Small intestine (tissue), 7 donors: ENCODE measurements around the gene RCBTB2. TPM values are rescaled to one million over a fixed set of nuclear protein-coding genes. Genes with fewer than 3 reads are reported as not detected.

Source experiments
- DNase-seq, 2 donors: peaks; one replicate each; pipeline versions ENCODE4 v3.0.0 to v3.0.0-alpha.2; 2013
- FAIRE-seq: peaks from 2 replicates; lab custom pipeline; 2012; peaks lifted over from hg19 to GRCh38; lab: Jason Lieb, UNC
- H3K27ac ChIP-seq, 3 donors: one replicate each; pipeline ENCODE4 v1.5.1; 2013; ENCODE audit warnings: low read length in 2 of 3, mild to moderate bottlenecking in 2 of 3, control low read depth in 1 of 3, inconsistent platforms in 1 of 3, low read depth in 1 of 3, moderate library complexity in 1 of 3
- H3K27me3 ChIP-seq, 3 donors: one replicate each; pipeline ENCODE4 v1.6.1; 2013; ENCODE audit warnings: low read length in 3 of 3, inconsistent platforms in 1 of 3; ENCODE audit not compliant: control insufficient read depth in 3 of 3, insufficient read depth in 3 of 3
- H3K36me3 ChIP-seq, 3 donors: one replicate each; pipeline ENCODE4 v1.6.1; 2013; ENCODE audit warnings: low read length in 3 of 3, inconsistent platforms in 1 of 3, low read depth in 1 of 3, mild to moderate bottlenecking in 1 of 3, moderate library complexity in 1 of 3; ENCODE audit not compliant: control insufficient read depth in 3 of 3, insufficient read depth in 2 of 3
- H3K4me1 ChIP-seq, 3 donors: one replicate each; pipeline ENCODE4 v1.6.1; 2013; ENCODE audit warnings: low read length in 2 of 3, inconsistent platforms in 1 of 3, low read depth in 1 of 3, mild to moderate bottlenecking in 1 of 3, moderate library complexity in 1 of 3; ENCODE audit not compliant: control insufficient read depth in 3 of 3, insufficient read depth in 2 of 3
- H3K4me3 ChIP-seq, 3 donors: one replicate each; pipeline ENCODE4 v1.5.1; 2013; ENCODE audit warnings: low read length in 3 of 3, control low read depth in 1 of 3, inconsistent platforms in 1 of 3, low read depth in 1 of 3, mild to moderate bottlenecking in 1 of 3, moderate library complexity in 1 of 3
- H3K9me3 ChIP-seq, 2 donors: one replicate each; pipeline ENCODE4 v1.6.1; 2013; ENCODE audit warnings: low read depth in 1 of 2, low read length in 1 of 2; ENCODE audit not compliant: control insufficient read depth in 2 of 2, insufficient read depth in 1 of 2
- WGBS, 3 donors: extraction: QIAGEN DNeasy Blood & Tissue Kit; methylation state at CpG; one replicate each; pipeline ENCODE4 v1.1.7; 2013; 5-methylcytosine and 5-hydroxymethylcytosine counted together
- polyA plus RNA-seq, 4 donors: library from polyadenylated mRNA; stranded (reverse) in 3 of 4; unstranded in 1 of 4; fragments of 200-250 nt in 3 of 4; fragments of 120-200 nt in 1 of 4; gene quantifications; one replicate each; pipeline versions ENCODE4 v1.2.1 to v1.2.3, GENCODE V29; 2013
- donor health status: healthy with polysubstance abuse.
- donor health status: control.
- donor health status: control.
- donor health status: Bipolar disorder and iron deficiency.
- donor health status: healthy.

Gene RCBTB2
- polyA plus RNA-seq, 4 donors = 3.1 to 10.3 (median 6.2) TPM

DNA sequence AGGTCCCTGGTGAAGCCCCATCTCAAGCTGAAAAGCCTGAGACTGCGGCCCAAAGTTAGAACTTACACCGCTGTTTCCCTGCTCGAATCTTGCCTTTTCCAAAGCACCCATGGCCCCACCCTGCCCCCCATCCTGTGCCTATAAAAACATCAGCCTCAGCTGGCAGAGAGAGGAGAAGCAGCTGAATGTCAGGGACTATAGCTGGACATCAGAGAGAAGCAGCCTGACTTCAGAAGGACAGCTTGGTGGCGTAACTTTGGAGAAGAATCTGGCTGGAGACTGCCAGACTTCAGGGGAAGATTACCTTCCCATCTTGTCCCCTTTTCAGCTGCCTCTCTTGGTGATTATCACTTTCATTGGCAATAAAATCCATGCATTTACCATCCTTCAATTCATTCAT lies 9.3 kb upstream of the RCBTB2 start:
- FAIRE-seq = no peak
- DNase-seq = peak in 1 of 2 donors; percentile 2
- Histone ChIP-seq H3K27me3 (no peaks in the 10 kb centered on the region), H3K4me1 (peaks cover 0 to 7% (median 0%) of the 10 kb centered on the region in 3 donors), H3K36me3 (no peaks in the 10 kb centered on the region), H3K4me3 (no peak overlapping the region), H3K27ac (peak overlapping the region in 1 of 3 donors; percentile 41), H3K9me3 (no peaks in the 10 kb centered on the region)
- WGBS, 3 donors = 90 to 91% (median 91%) methylated on average over 4 of the region's 4 CpGs

DNA sequence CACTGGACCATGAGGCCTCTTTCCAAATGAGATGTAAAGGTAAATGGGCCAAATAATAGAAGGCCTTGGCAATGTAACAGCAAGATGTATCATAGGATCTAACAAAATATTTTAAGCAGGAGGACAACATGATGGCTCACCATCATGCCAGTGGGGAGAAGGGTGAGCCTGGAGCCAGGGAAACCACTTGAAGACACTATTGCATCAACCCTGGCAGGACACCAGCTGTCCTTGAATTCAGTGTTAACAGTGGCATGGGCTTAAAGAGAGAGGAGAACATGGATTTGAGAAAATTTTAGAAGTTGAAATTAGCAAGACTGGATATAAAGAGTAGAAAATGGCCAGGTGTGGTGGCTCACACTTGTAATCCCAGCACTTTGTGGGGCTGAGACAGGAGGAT lies 6.7 kb upstream of the RCBTB2 start:
- H3K27me3 ChIP-seq = no peaks in the 10 kb centered on the region
- no peak for FAIRE-seq

DNA sequence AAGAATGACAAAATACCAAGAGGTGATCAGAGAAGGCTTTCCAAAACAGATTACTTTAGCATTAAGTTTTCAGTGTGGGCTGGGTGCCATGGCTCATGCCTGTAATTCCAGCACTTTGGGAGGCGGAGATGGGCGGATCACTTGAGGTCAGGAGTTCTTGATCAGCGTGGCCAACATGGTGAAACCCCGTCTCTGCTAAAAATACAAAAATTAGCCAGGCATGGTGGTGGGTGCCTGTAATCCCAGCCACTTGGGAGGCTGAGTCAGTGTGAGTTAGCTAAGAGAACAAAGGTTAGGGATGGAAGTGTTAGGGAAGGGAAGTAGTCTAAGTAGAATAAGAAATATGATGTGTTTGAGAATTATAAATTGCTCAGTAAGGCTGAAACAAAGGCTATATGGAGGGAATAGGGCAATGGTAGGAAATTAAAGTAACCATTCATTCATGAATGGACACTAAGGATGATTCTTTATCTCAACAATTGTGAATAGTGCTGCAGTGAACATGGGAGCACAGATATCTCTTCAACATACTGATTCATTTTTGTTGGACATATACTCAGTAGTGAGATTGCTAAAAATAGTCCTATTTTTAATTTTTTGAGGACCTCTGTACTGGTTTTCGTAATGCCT lies 3.9 kb upstream of the RCBTB2 start:
- WGBS, 3 donors = 90 to 95% (median 93%) methylated on average over 5 of the region's 5 CpGs
- H3K36me3 ChIP-seq = no peaks in the 10 kb centered on the region

More for the DNA sequence above, 6.7 kb upstream of the RCBTB2 start:
- Histone ChIP-seq H3K27ac (no peak overlapping the region), H3K9me3 (no peaks in the 10 kb centered on the region), H3K36me3 (no peaks in the 10 kb centered on the region), H3K4me3 (no peak overlapping the region), H3K4me1 (peaks cover 0 to 7% (median 0%) of the 10 kb centered on the region in 3 donors)
- no peak for DNase-seq

DNA sequence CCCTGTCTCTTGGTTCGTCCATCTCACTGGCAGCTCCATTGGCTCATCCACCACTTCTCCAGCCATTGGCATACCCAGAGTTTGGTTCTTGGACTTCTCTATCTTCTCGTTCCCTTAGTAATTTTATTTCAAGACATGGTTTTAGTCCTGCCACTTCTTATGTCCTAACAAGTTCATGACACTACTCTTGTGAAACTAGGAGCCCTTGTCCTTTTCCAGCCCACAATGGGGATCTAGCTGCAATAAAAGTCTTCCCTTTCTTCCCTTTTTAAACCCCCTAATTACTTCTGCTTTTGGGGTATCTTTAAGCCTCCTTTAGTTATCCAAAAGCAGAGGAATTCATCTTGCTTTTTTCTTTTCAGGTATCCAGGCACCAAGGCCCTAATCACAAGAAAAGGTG lies 2.9 kb upstream of the RCBTB2 start:
- Histone ChIP-seq H3K4me1 (peaks cover 0 to 3% (median 3%) of the 10 kb centered on the region in 3 donors), H3K27ac (no peak overlapping the region), H3K36me3 (no peaks in the 10 kb centered on the region), H3K27me3 (no peaks in the 10 kb centered on the region), H3K4me3 (no peak overlapping the region), H3K9me3 (no peaks in the 10 kb centered on the region)
- 90 to 100% (median 91%) methylated on average over 2 of the region's 2 CpGs for WGBS, 3 donors
- no peak for DNase-seq
- no peak for FAIRE-seq

More for the DNA sequence above, 3.9 kb upstream of the RCBTB2 start:
- Histone ChIP-seq H3K9me3 (no peaks in the 10 kb centered on the region), H3K27ac (no peak overlapping the region), H3K4me1 (no peaks in the 10 kb centered on the region), H3K4me3 (no peak overlapping the region), H3K27me3 (no peaks in the 10 kb centered on the region)
- FAIRE-seq (no peak), DNase-seq (no peak)

DNA sequence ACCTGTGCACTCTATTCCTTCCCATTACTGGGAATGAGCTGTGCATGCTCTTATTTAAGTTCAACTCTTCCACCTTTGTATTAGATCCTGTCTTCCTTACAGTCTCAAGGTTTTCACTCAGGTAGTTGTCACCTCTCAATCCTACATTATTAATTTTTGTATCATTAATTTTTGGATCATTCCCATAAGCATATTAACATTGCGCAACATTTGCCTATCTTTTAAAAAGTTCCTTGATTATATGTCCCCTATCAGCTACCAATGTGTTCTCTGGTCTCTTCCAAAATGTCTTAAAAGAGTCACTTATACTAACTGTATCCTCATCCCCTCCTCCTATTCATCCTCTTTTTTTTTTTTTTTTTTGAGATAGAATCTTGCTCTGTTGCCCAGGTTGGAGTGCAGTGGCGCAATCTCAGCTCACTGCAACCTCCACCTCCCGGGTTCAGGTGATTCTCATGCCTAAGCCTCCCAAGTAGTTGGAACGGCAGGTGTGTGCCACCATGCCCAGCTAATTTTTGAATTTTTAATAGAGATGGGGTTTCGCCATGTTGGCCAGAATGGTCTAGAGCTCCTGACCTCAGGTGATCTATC lies 2.1 kb upstream of the RCBTB2 start:
- Histone ChIP-seq H3K27ac (no peak overlapping the region), H3K27me3 (no peaks in the 10 kb centered on the region), H3K4me3 (no peak overlapping the region), H3K4me1 (peaks cover 0 to 3% (median 3%) of the 10 kb centered on the region in 3 donors), H3K36me3 (no peaks in the 10 kb centered on the region), H3K9me3 (no peaks in the 10 kb centered on the region)
- no peak for DNase-seq
- WGBS, 3 donors = 87 to 96% (median 95%) methylated on average over 5 of the region's 5 CpGs
- no peak for FAIRE-seq

DNA sequence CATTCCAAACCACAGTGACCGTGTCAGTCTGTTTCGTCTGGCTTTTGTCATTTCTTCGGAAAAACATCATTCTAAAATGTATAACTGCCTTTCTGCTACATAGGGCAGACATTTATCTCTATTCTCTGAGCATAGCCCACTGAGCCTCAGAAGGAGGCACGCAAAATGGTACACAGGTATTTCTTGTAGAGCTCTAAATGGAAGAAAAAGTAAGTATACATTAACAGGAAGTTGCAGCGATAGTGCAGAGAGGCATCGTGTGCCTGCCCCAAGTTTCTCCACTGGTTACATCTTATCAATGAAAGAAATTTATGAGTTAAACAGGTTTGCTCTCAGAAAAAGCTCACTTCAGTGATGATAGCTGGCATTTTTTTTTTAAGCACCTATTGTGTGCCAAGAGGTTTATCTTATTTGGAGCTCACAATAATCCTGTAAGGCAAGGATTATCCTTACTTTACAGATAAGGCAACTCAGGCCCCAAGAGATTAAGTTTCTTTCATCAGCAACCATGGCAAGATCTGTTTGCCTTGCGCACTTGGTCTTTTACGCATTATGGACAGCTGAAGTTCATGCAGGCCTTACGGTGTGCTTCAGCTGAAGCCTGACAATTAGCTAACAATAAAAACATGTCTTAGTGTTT lies 1.2 kb upstream of the RCBTB2 start:
- H3K4me1 ChIP-seq = peaks cover 0 to 3% (median 3%) of the 10 kb centered on the region in 3 donors
- no peaks in the 10 kb centered on the region for H3K9me3 ChIP-seq
- no peak for DNase-seq
- no peak overlapping the region for H3K4me3 ChIP-seq
- WGBS, 3 donors = 84 to 90% (median 88%) methylated on average over 9 of the region's 9 CpGs
- no peaks in the 10 kb centered on the region for H3K36me3 ChIP-seq
- FAIRE-seq = no peak
- peak overlapping the region in 1 of 3 donors; percentile 90 for H3K27ac ChIP-seq
- no peaks in the 10 kb centered on the region for H3K27me3 ChIP-seq

DNA sequence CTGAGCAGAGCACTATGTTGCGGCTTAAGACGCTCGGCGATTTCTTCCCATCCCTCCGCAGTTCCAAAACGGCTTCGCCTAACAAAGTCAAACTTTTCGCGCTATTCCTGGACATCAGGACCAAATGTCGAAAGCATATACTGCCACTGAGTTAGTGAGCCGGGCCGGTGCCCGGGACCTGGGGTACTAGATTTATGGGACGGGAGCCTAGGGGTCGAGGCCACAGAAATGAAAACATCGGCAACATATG lies 699 bp downstream of the RCBTB2 start:
- H3K27ac ChIP-seq = peak overlapping the region; percentile 77 to 98 (median 90)

DNA sequence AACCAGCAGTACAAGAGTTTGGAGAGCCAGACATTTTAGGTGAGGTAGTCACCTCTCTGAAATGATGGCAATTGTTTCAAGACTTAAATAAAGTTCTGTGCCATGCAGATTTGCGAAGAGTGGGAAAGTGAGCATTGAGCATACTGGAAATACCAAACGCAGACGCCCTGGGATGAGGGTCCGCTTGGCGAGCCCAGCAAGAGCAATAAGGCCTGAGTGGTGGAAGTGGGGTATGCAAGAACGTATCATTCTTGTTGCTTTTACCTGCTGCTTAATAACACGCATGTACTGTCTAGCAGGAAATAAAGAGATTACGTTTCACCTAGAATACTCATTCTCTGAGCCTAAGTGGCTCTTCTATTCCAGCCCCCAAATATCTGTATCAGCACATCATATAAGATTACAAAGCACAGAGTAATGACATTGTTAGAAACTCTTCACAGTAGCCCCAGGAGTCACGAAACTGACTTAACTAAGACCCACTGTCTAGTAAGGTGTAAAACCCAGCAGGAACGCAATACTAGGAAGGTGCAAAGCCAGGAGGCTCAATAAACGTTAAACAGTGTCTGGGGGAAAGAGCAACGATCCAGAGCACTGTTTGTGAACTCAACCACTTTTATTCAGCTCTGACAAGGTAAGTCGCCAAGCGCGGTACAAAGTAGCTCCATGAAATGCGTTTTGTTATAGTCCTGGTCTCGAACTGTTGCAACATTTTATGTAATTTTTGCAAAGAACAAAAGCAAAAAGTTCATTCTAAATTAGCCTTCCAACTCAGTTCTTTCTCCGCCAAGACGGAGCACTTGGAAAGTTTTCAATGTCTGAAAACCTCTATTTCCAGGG lies 1.2 kb downstream of the RCBTB2 start:
- WGBS, 3 donors = 24 to 41% (median 32%) methylated on average over 19 of the region's 19 CpGs
- FAIRE-seq (no peak), DNase-seq (peak in 1 of 2 donors; percentile 50)
- Histone ChIP-seq H3K9me3 (no peaks in the 10 kb centered on the region), H3K4me1 (peaks cover 0 to 3% (median 3%) of the 10 kb centered on the region in 3 donors), H3K27me3 (no peaks in the 10 kb centered on the region), H3K4me3 (peak overlapping the region; percentile 45 to 88 (median 68)), H3K36me3 (no peaks in the 10 kb centered on the region), H3K27ac (peak overlapping the region; percentile 77 to 98 (median 90))

More for the DNA sequence above, 699 bp downstream of the RCBTB2 start:
- DNase-seq (peak in 1 of 2 donors; percentile 59), FAIRE-seq (no peak)
- 1 to 5% (median 4%) methylated on average over 16 of the region's 16 CpGs for WGBS, 3 donors
- no peaks in the 10 kb centered on the region for H3K9me3 ChIP-seq
- no peaks in the 10 kb centered on the region for H3K27me3 ChIP-seq
- H3K4me3 ChIP-seq = peak overlapping the region; percentile 45 to 88 (median 68)
- peaks cover 0 to 3% (median 3%) of the 10 kb centered on the region in 3 donors for H3K4me1 ChIP-seq
- no peaks in the 10 kb centered on the region for H3K36me3 ChIP-seq
